Measurements from ENCODE around the gene PARP11.

PARP11 gene

GRCh38 chr12:3805077-3805476 lies 68.1 kb downstream of the PARP11 start:
- no peak for FAIRE-seq
- TF ChIP-seq CTCF (IDR thresholded peaks at IDR 0.05; ENCODE audit: insufficient read depth, missing control alignments) = no peak
- DNase-seq (ENCODE audit: insufficient read length, low spot score) = no peak

GRCh38 chr12:3803865-3804472 lies 69.2 kb downstream of the PARP11 start:
- TF ChIP-seq CTCF (IDR thresholded peaks at IDR 0.05; ENCODE audit: insufficient read depth, missing control alignments) = peak; percentile 95
- FAIRE-seq (peak; percentile 82), DNase-seq (ENCODE audit: insufficient read length, low spot score) (peak; percentile 25)

- no peak for TF ChIP-seq CTCF (IDR thresholded peaks at IDR 0.05; ENCODE audit: insufficient read depth, missing control alignments)
- DNase-seq (ENCODE audit: insufficient read length, low spot score) (no peak), FAIRE-seq (no peak)
These were observed 70.5 kb downstream of the PARP11 start for GRCh38 chr12:3802721-3803120.

- no peak for TF ChIP-seq CTCF (IDR thresholded peaks at IDR 0.05; ENCODE audit: insufficient read depth, missing control alignments)
- no peak for FAIRE-seq
- DNase-seq (ENCODE audit: insufficient read length, low spot score) = no peak
These were observed 75.6 kb downstream of the PARP11 start for GRCh38 chr12:3797531-3798048.

- no peak for DNase-seq (ENCODE audit: insufficient read length, low spot score)
- no peak for FAIRE-seq
- TF ChIP-seq CTCF (IDR thresholded peaks at IDR 0.05; ENCODE audit: insufficient read depth, missing control alignments) = no peak
These were observed 77.6 kb downstream of the PARP11 start for GRCh38 chr12:3795492-3796133.

- TF ChIP-seq CTCF (IDR thresholded peaks at IDR 0.05; ENCODE audit: insufficient read depth, missing control alignments) = no peak
- DNase-seq (ENCODE audit: insufficient read length, low spot score) (no peak), FAIRE-seq (no peak)
These were observed 78.1 kb downstream of the PARP11 start for GRCh38 chr12:3795066-3795465.

All from D721Med (cell line).